ENCODE results near the gene ABLIM1. TPM values are rescaled to one million over a fixed set of nuclear protein-coding genes. Genes with fewer than 3 reads are reported as not detected.
A peak's percentile ranks its signal among the peaks of the same experiment; 100 is the strongest.

Gene ABLIM1
- total RNA-seq, 4 donors from 2014 or later = 75.2 to 172 (median 110) TPM

DNA sequence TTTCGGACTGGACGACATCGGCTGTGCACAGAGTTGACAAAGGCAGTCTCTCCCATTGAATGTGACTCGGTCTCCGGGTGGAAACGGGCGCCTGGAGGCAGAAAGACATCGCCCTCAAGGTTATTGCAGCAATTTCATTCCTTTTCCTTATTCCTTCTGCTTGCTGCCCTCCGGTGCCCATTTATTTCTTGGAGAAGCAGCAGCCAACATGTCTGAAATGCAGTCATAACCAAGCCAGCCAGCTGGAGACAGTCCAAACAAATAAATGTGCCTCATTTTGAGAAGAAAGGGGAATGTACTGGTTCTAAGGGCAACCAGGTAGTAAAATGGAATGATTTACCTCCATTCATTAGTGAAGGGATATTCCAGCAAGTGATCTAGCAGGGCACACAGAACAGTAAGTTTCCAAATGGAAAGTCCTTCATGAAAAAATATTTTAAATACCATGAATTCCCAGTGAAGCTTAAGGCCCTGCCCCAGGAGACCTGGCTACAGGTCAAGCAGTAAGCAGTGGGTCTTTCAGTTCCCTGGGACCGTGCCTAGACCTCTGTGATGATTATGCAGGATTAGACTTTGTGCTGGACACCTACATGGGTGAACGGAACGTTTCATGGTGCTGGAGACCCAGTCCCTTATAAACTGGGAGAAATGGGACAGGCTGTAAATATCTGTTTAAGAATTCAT is 86.6 kb downstream of the ABLIM1 start:
- Histone ChIP-seq H3K27ac (peak overlapping the region in 1 of 4 donors; percentile 10), H3K27me3 (no peaks in the 10 kb centered on the region), H3K36me3 (peaks cover 0 to 6% of the 10 kb centered on the region in 2 donors), H3K4me3 (no peak overlapping the region), H3K4me1 (peaks cover 0 to 13% (median 9%) of the 10 kb centered on the region in 3 donors), H3K9me3 (no peaks in the 10 kb centered on the region)
- 66 to 83% methylated on average over 8 of the region's 12 CpGs for WGBS, 2 donors (ENCODE audit: low coverage in 1 of 2)
- no peak for TF ChIP-seq POLR2AphosphoS5 (IDR thresholded peaks at IDR 0.05)
- TF ChIP-seq CTCF (IDR thresholded peaks at IDR 0.05) = no peak
- TF ChIP-seq POLR2A (IDR thresholded peaks at IDR 0.05) = no peak
- TF ChIP-seq EP300 (IDR thresholded peaks at IDR 0.05) = no peak
- ATAC-seq = no peak

DNA sequence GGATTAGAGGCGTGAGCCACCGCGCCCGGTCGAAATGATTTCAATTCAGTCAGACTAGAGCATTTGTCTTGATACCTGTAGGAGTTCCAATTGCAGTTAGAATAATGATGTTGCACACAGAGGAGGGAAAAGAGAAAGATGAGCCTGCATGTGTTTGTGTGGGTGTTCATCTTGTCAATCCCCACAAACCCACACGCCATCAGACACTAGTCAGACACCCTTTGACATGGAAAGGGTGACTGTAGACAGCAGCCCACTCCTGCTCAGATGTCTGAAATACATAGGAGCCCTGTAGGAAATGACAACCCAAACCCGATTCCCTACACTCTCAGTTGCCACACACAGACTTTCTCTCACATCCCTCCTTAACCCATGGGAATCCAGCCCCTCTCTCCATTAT is 92.0 kb downstream of the ABLIM1 start:
- H3K36me3 ChIP-seq = peaks cover 0 to 6% of the 10 kb centered on the region in 2 donors
- H3K27me3 ChIP-seq = no peaks in the 10 kb centered on the region
- TF ChIP-seq EP300 (IDR thresholded peaks at IDR 0.05) (no peak), CTCF (IDR thresholded peaks at IDR 0.05) (no peak), POLR2AphosphoS5 (IDR thresholded peaks at IDR 0.05) (no peak), POLR2A (IDR thresholded peaks at IDR 0.05) (no peak)
- H3K4me3 ChIP-seq = no peak overlapping the region
- no peak for ATAC-seq
- H3K4me1 ChIP-seq = peaks cover 0 to 1% (median under 1%) of the 10 kb centered on the region in 3 donors
- no peaks in the 10 kb centered on the region for H3K9me3 ChIP-seq
- no peak overlapping the region for H3K27ac ChIP-seq
- 75% methylated on average over 1 of the region's 7 CpGs; no CpG with 5 or more reads in 1 of the 2 donors for WGBS, 2 donors (ENCODE audit: low coverage in 1 of 2)

DNA sequence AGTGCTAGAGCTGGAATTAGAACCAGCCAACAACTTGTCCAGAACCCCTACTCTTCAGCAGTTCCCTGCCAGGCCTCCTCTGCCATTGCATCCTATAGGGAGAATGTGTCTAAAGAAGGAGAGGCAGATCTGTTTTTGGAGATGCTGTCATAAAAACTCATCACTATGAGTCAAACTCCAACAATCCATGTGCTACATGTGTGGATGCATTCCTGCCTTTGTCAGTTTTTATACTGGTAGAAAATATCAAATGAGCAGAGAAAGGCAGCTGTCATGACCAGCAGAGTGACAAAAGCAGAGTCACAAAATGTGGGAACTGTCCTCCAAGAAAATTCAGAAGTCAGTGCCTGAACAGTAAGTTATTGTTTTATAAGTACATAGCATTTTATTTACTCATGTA is 93.0 kb downstream of the ABLIM1 start:
- no peak for TF ChIP-seq CTCF (IDR thresholded peaks at IDR 0.05)
- TF ChIP-seq POLR2A (IDR thresholded peaks at IDR 0.05) = no peak
- no peak for TF ChIP-seq POLR2AphosphoS5 (IDR thresholded peaks at IDR 0.05)
- TF ChIP-seq EP300 (IDR thresholded peaks at IDR 0.05) = no peak
- Histone ChIP-seq H3K4me3 (no peak overlapping the region), H3K36me3 (peaks cover 0 to 6% of the 10 kb centered on the region in 2 donors), H3K4me1 (no peaks in the 10 kb centered on the region), H3K9me3 (no peaks in the 10 kb centered on the region), H3K27ac (no peak overlapping the region), H3K27me3 (no peaks in the 10 kb centered on the region)
- ATAC-seq = no peak

GRCh38 chr10:114561008-114561523 is 97.0 kb downstream of the ABLIM1 start:
- Histone ChIP-seq H3K4me3 (no peak overlapping the region), H3K27me3 (no peaks in the 10 kb centered on the region), H3K27ac (no peak overlapping the region), H3K36me3 (no peaks in the 10 kb centered on the region), H3K9me3 (no peaks in the 10 kb centered on the region), H3K4me1 (no peaks in the 10 kb centered on the region)
- no peak for TF ChIP-seq POLR2A (IDR thresholded peaks at IDR 0.05)
- no peak for TF ChIP-seq POLR2AphosphoS5 (IDR thresholded peaks at IDR 0.05)
- TF ChIP-seq EP300 (IDR thresholded peaks at IDR 0.05) = no peak
- no peak for TF ChIP-seq CTCF (IDR thresholded peaks at IDR 0.05)
- 76% methylated on average over 7 of the region's 7 CpGs for WGBS, 2 donors (ENCODE audit: low coverage in 1 of 2)
- ATAC-seq = no peak

DNA sequence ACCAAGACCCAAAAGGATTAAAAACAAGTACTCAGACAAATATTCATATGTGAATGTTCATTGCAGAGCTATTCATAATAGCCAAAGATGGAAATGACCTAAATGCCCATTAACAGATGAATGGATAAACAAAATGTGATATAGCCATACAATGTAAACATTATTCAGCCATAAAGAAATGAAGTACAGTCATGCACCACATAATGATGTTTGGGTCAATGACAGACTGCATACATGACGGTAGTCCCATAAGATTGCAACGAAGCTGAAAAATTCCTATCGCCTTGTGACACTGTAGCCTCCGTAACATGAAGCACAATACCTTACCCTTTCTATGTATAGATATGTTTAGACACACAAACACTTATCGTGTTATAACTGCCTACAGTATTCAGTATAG is 97.9 kb downstream of the ABLIM1 start:
- H3K27ac ChIP-seq = no peak overlapping the region
- ATAC-seq = no peak
- WGBS, 2 donors (ENCODE audit: low coverage in 1 of 2) = 84 to 98% methylated on average over 5 of the region's 5 CpGs
- H3K27me3 ChIP-seq = no peaks in the 10 kb centered on the region
- H3K4me3 ChIP-seq = no peak overlapping the region
- no peaks in the 10 kb centered on the region for H3K9me3 ChIP-seq
- no peaks in the 10 kb centered on the region for H3K4me1 ChIP-seq
- no peak for TF ChIP-seq POLR2AphosphoS5 (IDR thresholded peaks at IDR 0.05)
- no peak for TF ChIP-seq POLR2A (IDR thresholded peaks at IDR 0.05)
- TF ChIP-seq CTCF (IDR thresholded peaks at IDR 0.05) = no peak
- no peak for TF ChIP-seq EP300 (IDR thresholded peaks at IDR 0.05)
- no peaks in the 10 kb centered on the region for H3K36me3 ChIP-seq
